Adrenal gland (tissue), 12 donors: ENCODE results near the gene MAP1B. TPM values are rescaled to one million over a fixed set of nuclear protein-coding genes. Genes with fewer than 3 reads are reported as not detected.
"Not testable (repeated sequence)": the region's sequence is repeated elsewhere in the genome, so short reads cannot be mapped to it uniquely, and the experiment has no call there.

Experiments
- DNase-seq, 7 donors: peaks; one replicate each; pipeline ENCODE4 v3.0.0-alpha.2; 2019 to 2020
- H3K27ac ChIP-seq, 5 donors: fragments of 200-600 bp; sonication (generic) in 4 of 5; 1 replicate in 3 of 5; 2 replicates in 2 of 5; pipeline versions ENCODE4 v1.5.1 to v1.8.0; 2016 to 2020; ENCODE audit warnings: mild to moderate bottlenecking in 1 of 5
- H3K27me3 ChIP-seq: fragments of 200-600 bp; 2 replicates; pipeline ENCODE4 v1.8.0; 2021
- H3K36me3 ChIP-seq, 2 donors: fragments of 200-600 bp; replicated peaks in 1 of 2; 1 replicate in 1 of 2; 2 replicates in 1 of 2; pipeline versions ENCODE4 v1.5.1 to v1.8.0; 2018 to 2022
- H3K4me1 ChIP-seq, 2 donors: fragments of 200-600 bp; replicated peaks in 1 of 2; 1 replicate in 1 of 2; 2 replicates in 1 of 2; pipeline versions ENCODE4 v1.5.1 to v1.8.0; 2018 to 2021
- H3K4me3 ChIP-seq, 4 donors: fragments of 200-600 bp; sonication (generic) in 3 of 4; one replicate each; pipeline ENCODE4 v1.5.1; 2016 to 2018
- H3K9me3 ChIP-seq, 3 donors: fragments of 200-600 bp; sonication (generic) in 1 of 3; replicated peaks in 1 of 3; 1 replicate in 2 of 3; 2 replicates in 1 of 3; pipeline versions ENCODE4 v1.5.1 to v1.8.0; 2016 to 2021
- CTCF ChIP-seq, 6 experiments: fragments of 450-650 bp in 4 of 6; fragments of 200-600 bp in 2 of 6; sonication (generic) in 1 of 6; IDR thresholded peaks; 1 replicate in 5 of 6; 2 replicates in 1 of 6; pipeline versions ENCODE4 v1.5.1 to v1.8.0; 2016 to 2021; ENCODE audit warnings: antibody characterized with exemption in 6 of 6, mild to moderate bottlenecking in 2 of 6, moderate library complexity in 1 of 6
- POLR2A ChIP-seq, 2 donors: fragments of 450-650 bp; IDR thresholded peaks; one replicate each; pipeline ENCODE4 v1.6.1; 2017; ENCODE audit warnings: antibody characterized with exemption in 2 of 2, mild to moderate bottlenecking in 2 of 2, moderate library complexity in 1 of 2
- WGBS, 4 donors: extraction: QIAGEN DNeasy Blood & Tissue Kit in 2 of 4; methylation state at CpG; one replicate each; pipeline versions ENCODE4 v1.1.5 to v1.1.7; 2013 to 2017; 5-methylcytosine and 5-hydroxymethylcytosine counted together
- intact Hi-C, 2 donors: fragments of 100-400 bp; cut with DNase I; formaldehyde crosslinking; loops; one replicate each; pipeline versions ENCODE4 v1.14.1 to v1.15.0; 2022 to 2023
- polyA plus RNA-seq, 3 donors: library from polyadenylated mRNA; stranded (reverse); fragments of 200-250 nt in 2 of 3; fragments of 350-450 nt in 1 of 3; fragmentation: Illumina TruSeq in 1 of 3; extraction: RNeasy Lipid Tissue Mini Kit (QIAGEN cat#74804) in 1 of 3; gene quantifications; one replicate each; pipeline ENCODE4 v1.2.3, GENCODE V29; 2013 to 2014
- total RNA-seq, 9 donors: library from RNA; depleted of rRNA in 4 of 9; stranded (reverse); fragments of >200 nt in 4 of 9; fragments of 120-200 nt in 1 of 9; fragmentation: NEBNext Ultra II Directional in 1 of 9; extraction: Animal tissue kit (Norgen Biotek cat#: 25700) in 1 of 9; gene quantifications; one replicate each; pipeline versions ENCODE4 v1.1.0 to v1.2.4, GENCODE V29; 2013 to 2023
- donor health status: healthy with polysubstance abuse.
- donor health status: Bipolar disorder and iron deficiency.
- donor health status: DM: yes; HTN: yes; CAD: no.
- donor health status: DM: no; HTN: no; CAD: no.
- donor health status: DM: no; HTN: no; CAD: no.
- donor health status: DM: yes; HTN: yes; CAD: no.

Gene MAP1B
- total and polyA plus RNA-seq, 12 donors = 11.5 to 258 (median 67.5) TPM

GRCh38 chr5:72084876-72085275, 22.4 kb upstream of the MAP1B start:
- Histone ChIP-seq H3K27me3 (no peaks in the 10 kb centered on the region), H3K36me3 (no peaks in the 10 kb centered on the region), H3K4me1 (peaks cover 17 to 18% of the 10 kb centered on the region in 2 donors), H3K9me3 (no peaks in the 10 kb centered on the region), H3K4me3 (no peak overlapping the region), H3K27ac (no peak overlapping the region)
- TF ChIP-seq POLR2A (IDR thresholded peaks at IDR 0.05) (no peak), CTCF (IDR thresholded peaks at IDR 0.05) (no peak)
- intact Hi-C loops = no loop called here
- peak in 2 of 7 donors; percentile 11 to 23 for DNase-seq
- 37 to 50% (median 42%) methylated on average over 4 of the region's 4 CpGs for WGBS, 4 donors

- peaks cover 17 to 18% of the 10 kb centered on the region in 2 donors for H3K4me1 ChIP-seq
- intact Hi-C loops = no loop called here
- no peak overlapping the region for H3K4me3 ChIP-seq
- WGBS, 4 donors = 26 to 35% (median 33%) methylated on average over 2 of the region's 2 CpGs
- peak in 1 of 7 donors; percentile 46 for DNase-seq
- TF ChIP-seq CTCF (IDR thresholded peaks at IDR 0.05) = no peak
- TF ChIP-seq POLR2A (IDR thresholded peaks at IDR 0.05) = no peak
- H3K27me3 ChIP-seq = no peaks in the 10 kb centered on the region
- H3K9me3 ChIP-seq = no peaks in the 10 kb centered on the region
- no peaks in the 10 kb centered on the region for H3K36me3 ChIP-seq
- H3K27ac ChIP-seq = no peak overlapping the region
Observed at GRCh38 chr5:72085319-72085718, 22.0 kb upstream of the MAP1B start.

- peak in 2 of 7 donors; percentile 19 to 22 for DNase-seq
- H3K27ac ChIP-seq, H3K9me3 ChIP-seq, H3K36me3 ChIP-seq, intact Hi-C loops, H3K4me3 ChIP-seq, H3K27me3 ChIP-seq: not testable (repeated sequence)
- H3K4me1 ChIP-seq = peaks cover 9 to 12% of the 10 kb centered on the region in 2 donors
- WGBS, 4 donors = 56 to 63% (median 60%) methylated on average over 8 of the region's 8 CpGs
Observed at GRCh38 chr5:72089713-72090112, 17.6 kb upstream of the MAP1B start.

- Histone ChIP-seq H3K4me3 (no peak overlapping the region), H3K4me1 (no peaks in the 10 kb centered on the region), H3K36me3 (no peaks in the 10 kb centered on the region), H3K27me3 (no peaks in the 10 kb centered on the region), H3K9me3 (no peaks in the 10 kb centered on the region), H3K27ac (no peak overlapping the region)
- WGBS, 4 donors = 77 to 93% (median 89%) methylated on average over 1 of the region's 1 CpG
- DNase-seq = no peak
- no peak for TF ChIP-seq CTCF (IDR thresholded peaks at IDR 0.05)
- TF ChIP-seq POLR2A (IDR thresholded peaks at IDR 0.05) = no peak
- intact Hi-C loops = no loop called here
Observed at GRCh38 chr5:72092074-72092473, 15.2 kb upstream of the MAP1B start.

GRCh38 chr5:72093217-72093616, 14.1 kb upstream of the MAP1B start:
- no peaks in the 10 kb centered on the region for H3K4me1 ChIP-seq
- no peaks in the 10 kb centered on the region for H3K27me3 ChIP-seq
- no peak overlapping the region for H3K27ac ChIP-seq
- no peaks in the 10 kb centered on the region for H3K36me3 ChIP-seq
- no peaks in the 10 kb centered on the region for H3K9me3 ChIP-seq
- TF ChIP-seq POLR2A (IDR thresholded peaks at IDR 0.05) = no peak
- TF ChIP-seq CTCF (IDR thresholded peaks at IDR 0.05) = no peak
- no peak overlapping the region for H3K4me3 ChIP-seq
- no peak for DNase-seq
- intact Hi-C loops = no loop called here
